Hematopoietic multipotent progenitor cell treated with erythropoietin and hydrocortisone succinate and interleukin-3 and kit ligand, for 17 days (in vitro differentiated cells): ENCODE measurements around the gene KLF13.
"Not testable (repeated sequence)": the region's sequence is repeated elsewhere in the genome, so short reads cannot be mapped to it uniquely, and the experiment has no call there.

Experiments
- DNase-seq: peaks from one replicate; pipeline ENCODE4 v3.0.0-alpha.2; 2015; ENCODE audit warnings: low spot score

Gene KLF13

GRCh38 chr15:31345606-31346366, 19.2 kb downstream of the KLF13 start:
- DNase-seq: no peak

- DNase-seq: no peak
Observed at GRCh38 chr15:31346367-31347066, 19.9 kb downstream of the KLF13 start.

DNA sequence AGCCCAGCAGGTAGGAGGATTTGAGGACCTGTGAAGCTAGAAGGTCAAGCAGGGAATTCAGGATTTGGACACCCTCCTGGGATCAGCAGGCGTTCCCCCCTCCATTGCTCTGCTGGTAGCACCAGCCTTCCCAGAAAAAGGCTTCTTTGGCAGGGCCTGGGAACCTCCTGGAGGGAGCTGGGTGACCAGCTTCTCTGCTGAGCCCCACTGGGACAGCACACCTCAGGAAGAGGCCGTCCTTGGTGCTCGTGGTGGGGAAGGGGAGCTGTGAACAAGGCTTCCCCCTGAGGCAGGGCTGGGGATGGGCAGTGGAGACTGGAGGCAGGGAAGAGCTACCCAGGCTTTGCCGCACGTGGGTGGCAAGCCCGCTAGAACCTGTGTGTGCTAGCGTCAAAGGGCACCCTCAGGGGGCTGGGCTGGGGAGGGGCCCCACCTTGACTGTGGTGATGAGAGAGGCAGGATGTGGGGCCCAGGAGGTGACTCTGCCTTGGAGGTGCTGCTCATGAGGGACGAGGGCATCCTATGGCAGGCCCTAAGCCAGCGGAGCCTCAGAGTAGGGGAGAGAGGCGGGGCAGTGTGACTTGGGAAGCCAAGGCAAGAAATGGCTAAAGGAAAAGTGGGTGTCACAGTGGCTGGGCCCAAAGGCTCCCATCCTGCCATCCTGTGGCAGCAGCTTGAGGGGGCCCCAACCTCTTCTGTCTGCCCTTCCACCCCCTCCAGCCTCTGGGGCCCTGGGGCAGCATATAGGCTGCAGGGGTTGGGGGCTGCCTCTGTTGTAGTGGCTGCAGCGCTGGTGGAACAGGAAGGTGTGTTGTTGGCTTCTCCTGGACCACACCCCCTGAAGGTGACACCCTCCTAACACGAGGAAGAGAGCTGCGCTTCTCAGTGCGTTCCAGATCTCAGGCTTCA, 20.7 kb downstream of the KLF13 start:
- DNase-seq: no peak

DNA sequence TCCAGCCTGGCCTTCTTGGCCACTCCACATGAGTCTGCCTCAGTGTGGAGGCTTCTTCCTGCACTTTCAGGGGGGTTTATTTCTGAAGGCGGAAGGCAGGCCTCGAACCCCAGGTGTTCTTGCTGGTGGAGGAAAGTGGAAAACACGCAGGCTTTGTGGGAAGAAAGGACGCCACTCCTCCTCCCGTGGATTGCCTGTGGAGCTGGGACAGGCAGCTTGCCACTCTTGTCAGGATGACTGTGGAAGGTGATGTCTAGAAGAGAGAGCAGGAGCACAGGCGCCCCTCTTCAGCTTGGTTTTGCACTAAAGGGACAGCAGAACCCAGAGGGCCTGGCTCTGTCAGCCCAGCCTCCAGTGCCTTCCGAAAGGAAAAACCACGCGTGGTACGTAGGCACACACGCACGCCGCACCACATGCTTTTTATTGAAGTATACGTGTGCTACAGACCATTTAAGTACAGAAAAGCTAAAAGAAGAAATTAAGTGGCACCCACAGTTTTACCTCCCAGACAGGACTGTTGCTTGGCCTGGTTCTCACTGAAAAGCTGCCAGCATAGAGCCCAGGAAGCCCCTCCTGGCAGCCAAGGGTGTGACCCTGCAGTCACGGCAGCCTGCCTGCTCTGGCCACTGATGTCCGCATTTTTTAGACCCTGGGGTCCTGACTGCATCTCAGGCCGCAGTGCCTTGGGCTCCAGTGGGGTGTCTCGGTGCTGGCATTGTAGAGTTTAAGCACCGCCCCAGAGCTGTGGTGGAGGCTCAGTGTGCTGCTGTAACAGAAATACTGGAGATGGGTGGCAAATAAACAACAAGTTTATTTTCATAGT, 21.6 kb downstream of the KLF13 start:
- no peak for DNase-seq

DNA sequence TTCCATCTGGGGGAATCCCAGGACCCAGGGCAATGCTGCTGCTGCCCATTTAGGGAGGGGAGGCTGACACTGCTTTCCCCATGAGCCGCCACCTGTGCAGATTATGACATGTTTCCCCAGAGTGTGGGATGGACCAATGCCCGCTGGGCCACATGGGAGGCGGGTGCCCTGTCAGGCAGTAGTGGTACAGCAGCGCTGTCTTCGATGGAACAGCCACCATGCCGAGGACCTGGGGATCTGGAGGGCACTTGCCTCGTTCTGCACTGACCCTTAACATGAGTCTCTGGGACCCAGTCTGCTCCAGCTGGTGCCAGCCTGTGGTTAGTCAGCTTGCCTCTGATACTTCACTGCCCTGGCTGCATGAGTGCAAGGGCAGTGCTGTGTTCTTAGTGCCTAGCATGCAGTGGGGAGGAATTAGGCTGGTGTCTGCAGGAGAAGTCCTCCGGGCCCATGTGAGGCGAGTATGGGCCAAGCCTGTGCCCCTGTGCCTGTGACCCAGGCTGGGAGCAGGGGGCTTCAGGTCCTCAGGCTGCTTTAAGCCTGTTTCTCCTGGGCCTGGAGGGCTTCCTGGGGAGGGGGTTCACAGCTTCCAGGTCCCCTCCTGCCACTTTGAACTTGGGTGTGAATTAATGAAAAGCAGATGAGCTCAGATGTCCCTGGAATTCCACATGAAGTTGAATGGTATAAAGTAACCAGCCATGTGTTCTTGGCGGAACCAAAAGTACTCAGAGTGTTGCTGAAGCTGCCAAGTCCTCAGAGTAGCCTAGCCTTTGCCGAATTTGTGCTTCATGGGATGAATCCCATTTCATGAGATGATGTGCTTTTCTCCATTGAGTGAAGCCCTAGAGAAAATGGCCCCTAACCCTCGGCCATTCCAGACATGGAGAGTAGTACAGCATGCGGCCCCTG, 22.9 kb downstream of the KLF13 start:
- no peak for DNase-seq

DNA sequence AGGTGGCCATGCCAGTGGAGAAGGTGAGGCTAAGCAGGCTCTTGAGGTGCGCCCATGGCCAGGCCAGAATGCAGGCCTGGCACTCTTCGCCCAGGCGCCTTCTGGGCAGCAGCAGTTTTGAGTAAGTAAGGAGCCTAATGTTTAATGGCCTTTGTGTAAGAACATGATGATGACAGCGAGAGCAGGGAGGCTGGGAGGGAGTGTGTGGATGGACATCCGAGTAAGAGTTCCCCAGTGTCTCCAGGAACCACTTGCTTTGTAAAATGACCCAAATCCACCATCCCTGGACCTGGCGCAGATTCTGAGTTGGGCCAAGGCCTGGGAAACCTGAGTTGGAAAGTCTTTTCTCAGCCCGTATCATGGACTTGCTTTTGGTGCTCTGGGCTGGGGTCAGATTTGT, 24.1 kb downstream of the KLF13 start:
- DNase-seq: no peak

- DNase-seq: no peak
Observed at GRCh38 chr15:31352339-31352751, 25.7 kb downstream of the KLF13 start.

GRCh38 chr15:31352911-31353811, 26.5 kb downstream of the KLF13 start:
- DNase-seq: no peak

- DNase-seq: no peak
Observed at GRCh38 chr15:31353931-31354330, 27.3 kb downstream of the KLF13 start.

GRCh38 chr15:31356097-31356496, 29.5 kb downstream of the KLF13 start:
- not testable (repeated sequence) for DNase-seq

DNA sequence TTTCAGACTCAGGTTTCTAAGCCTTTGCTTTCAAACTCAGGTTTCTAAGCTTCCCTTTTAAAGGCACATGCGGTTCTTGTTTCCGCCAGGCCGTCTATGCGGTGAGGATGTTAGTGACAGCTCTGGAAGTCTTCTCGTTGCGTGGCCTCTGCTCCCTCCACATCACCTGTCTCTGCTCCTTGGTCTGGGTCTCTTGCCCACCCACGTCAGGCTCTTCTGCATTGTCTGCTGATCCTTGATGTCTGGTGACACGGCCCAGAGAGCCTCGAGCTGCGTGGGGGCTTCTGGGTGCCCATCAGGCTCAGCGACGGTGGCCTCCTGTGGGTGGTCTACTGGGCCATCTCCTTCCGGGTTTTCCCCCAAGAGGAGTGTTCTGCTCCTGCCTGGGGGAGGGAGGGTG, 30.5 kb downstream of the KLF13 start:
- DNase-seq: no peak

DNA sequence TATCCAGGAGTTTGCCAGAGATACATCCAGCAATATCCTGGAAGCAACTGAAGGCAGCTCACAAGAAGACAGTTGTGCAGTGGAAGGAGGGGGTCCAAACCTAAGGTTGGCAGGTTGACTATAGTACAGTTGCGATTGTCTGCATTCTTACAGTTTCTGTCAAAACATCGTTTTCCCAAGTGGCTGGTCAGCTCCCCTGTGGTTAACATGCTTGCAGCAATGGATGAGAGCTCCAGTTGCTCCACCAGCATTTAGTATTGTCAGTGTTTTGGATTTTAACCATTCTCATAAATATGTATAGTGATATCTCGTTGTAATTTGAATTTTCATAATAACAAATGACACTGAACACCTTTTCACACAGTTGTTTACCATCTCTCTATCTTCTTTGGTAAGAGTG, 31.5 kb downstream of the KLF13 start:
- DNase-seq: no peak

DNA sequence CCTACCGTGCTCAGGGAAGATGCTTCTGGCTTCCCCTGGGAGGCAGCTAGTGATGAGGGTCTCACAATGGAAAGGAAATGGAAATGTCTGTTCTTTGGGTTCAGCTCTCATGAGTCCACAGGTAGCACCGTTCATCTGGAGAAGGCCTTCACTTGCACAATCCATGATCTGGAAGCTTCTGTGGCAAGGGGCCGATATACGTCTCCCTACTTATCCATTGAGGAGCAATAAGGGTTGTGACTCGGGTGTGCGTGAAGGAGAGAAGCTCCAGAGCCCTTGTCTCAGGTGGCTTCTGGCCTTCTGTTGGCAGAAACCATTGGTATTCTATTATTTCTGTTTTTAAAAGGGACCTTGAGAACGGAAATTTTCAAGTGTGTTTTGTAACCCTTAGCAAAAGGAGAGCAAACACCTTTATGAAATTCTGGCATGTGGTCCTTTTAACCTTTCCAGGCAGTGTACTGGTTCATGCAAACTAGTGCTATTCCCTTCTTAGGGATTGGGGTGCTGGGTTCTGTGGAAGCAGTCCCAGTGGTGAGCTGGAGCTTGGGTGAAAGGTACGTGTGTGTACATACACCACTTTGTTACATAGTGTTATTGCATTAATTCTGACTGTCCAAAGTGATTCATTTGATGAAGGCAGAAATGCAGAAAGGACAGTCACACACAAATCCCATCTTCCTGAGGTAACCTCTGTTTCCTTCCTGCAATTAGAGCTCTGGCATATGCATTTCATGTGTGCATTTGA, 32.5 kb downstream of the KLF13 start:
- DNase-seq: no peak

GRCh38 chr15:31359702-31360111, 33.1 kb downstream of the KLF13 start:
- DNase-seq: peak; percentile 76

- no peak for DNase-seq
Observed at GRCh38 chr15:31360158-31360561, 33.5 kb downstream of the KLF13 start.

- DNase-seq: peak; percentile 46
Observed at GRCh38 chr15:31360843-31361763, 34.5 kb downstream of the KLF13 start.

DNA sequence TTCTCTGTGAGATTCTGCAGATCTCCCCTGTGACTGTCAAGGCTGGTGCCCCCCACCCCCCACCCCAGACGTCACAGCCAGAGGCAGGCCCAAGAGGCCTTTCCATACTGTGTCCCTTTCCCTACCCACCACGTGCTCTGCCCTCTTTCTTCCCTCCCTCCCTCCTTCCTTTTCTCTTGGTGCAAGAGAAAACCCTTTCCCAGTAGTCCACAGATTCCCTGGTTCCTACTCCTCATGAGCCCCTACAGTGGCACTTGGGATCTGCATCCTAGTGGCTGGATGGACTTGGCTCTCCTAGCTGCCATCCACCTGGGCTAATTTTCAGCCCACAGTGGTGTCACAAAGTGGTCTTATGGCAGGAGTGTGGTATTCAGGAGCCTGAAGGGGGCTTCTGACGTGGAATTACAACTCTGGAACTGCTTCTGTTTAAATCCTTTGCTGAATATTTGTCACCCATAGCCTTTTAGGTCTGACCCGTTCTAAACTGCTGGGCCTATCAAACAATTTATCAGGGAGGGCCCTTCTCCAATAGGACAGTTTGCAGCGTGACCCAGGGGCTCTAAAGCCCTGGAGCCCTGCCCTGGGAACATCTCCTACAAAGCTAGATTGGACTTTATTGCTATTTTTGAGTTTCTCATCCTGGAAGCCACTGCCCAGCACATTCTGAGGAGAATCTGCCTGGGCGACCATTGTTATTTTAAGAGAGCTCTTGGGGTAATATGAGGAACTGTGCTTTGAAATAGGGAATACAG, 35.3 kb downstream of the KLF13 start:
- peak; percentile 34 for DNase-seq
